NOMO-1 treated with dmso at 0.1 percent for 144 hours (cell line): ENCODE data around the gene RELL2.
A peak's percentile ranks its signal among the peaks of the same experiment; 100 is the strongest.
"Not testable (repeated sequence)": the region's sequence is repeated elsewhere in the genome, so short reads cannot be mapped to it uniquely, and the experiment has no call there.

Experiments used
- DNase-seq: peaks from one replicate; lab custom pipeline; 2025; ENCODE audit not compliant: unreplicated experiment; lab: John Stamatoyannopoulos, UW

RELL2 gene

DNA sequence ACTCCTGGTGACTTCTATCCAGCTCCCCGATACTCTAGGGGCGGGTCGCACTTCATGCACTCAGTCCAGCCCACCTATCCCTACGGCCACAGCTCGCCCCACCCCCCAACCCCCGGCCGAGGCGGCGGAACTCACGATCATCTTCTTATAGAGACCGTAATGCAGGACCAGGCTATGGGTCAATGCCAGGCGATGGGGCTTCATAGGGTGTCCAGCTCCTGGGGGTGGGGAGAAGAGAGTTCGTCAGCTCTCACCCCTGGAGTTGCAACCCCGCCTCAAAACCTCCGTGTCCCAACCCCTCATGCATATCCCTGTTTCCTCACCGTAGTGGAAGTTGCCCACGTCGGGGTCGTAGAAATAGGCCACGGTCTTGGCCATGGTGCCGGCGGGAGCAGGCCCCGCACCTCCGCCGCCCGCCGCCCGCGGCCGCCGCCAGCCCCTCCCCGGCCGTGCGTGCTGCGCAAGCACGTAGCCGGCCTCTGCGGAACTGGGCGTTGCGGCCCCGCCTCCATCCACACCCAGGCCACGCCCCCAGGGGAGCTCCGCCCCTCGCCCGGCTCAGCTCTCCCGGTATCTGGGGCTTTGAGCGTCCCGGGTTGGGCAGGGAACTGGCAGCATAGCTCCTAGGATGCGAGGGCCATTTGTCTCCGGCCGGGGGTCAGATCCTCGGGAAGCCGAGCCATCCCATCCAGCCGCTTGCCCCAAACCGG is at the start of gene RELL2, which contains the start of gene HDAC3:
TSS of gene RELL2 (plus strand) at position 585 of the 710 bp plus-strand sequence. CDS start 1,229 bp downstream, outside the sequence.
TSS of gene HDAC3 (minus strand) at position 437 of the 710 bp plus-strand sequence. CDS start at position 378, 59 bp downstream.
- peak; percentile 73 for DNase-seq

GRCh38 chr5:141590127-141590526 is 46.7 kb upstream of the RELL2 start:
- DNase-seq = no peak

DNA sequence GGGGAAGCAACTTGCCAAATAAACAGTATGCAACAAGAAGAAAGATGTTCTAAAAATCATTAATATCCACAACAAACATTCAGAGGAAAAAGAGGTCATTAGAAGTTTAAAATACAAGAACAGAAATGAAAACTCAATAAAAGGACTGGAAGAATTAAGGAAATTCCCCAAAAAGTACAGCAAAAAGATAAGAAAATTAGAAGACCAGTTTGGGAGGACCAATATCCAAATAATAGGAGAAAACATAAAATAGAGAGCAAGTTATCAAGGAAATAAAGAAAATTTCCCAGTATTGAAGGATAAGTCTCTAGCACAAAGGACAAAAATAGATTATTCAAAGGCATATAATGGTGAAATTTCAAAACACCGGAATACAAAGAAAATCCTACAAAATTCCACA is 39.9 kb upstream of the RELL2 start:
- no peak for DNase-seq

DNA sequence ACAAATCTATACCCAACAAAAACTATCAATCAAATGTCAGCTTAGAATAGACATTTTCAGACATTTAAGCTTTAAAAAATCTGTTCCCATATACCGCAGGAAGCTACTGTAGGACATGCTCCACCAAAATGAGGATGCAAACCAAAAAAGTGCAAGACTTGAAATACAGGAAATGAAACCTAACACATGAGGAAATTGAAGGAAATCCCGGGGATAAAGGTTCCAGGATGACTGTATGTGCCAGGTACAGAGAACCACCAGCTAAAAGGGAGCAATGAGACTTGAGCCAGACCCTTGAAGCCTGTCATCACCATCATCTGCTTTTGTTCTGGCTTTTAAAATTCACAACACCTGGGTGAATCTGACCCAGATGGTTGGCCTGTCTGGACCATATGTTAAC is 39.4 kb upstream of the RELL2 start:
- DNase-seq = no peak

DNA sequence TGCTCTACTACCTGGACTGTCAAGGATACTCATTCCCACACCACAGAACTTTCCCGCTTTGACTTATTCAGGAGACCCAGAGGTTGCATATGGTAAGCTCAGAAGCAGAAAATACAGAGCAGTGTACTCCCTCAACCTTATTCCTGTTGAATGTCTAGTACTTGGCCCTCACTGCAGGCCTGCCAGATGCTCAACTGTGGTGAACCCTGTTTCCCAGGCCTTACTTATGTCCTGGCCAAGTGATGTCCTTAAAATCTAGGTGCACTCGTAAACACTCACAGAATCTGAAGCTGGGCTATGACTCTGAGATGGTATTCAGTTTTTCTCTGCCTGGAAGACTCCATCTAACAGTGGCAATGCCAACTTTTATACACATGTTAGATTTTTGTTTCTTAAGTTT is 39.0 kb upstream of the RELL2 start:
- no peak for DNase-seq

- DNase-seq = no peak
Observed at GRCh38 chr5:141598391-141599345, 38.1 kb upstream of the RELL2 start.

GRCh38 chr5:141602606-141603005 is 34.2 kb upstream of the RELL2 start:
- DNase-seq = no peak

DNA sequence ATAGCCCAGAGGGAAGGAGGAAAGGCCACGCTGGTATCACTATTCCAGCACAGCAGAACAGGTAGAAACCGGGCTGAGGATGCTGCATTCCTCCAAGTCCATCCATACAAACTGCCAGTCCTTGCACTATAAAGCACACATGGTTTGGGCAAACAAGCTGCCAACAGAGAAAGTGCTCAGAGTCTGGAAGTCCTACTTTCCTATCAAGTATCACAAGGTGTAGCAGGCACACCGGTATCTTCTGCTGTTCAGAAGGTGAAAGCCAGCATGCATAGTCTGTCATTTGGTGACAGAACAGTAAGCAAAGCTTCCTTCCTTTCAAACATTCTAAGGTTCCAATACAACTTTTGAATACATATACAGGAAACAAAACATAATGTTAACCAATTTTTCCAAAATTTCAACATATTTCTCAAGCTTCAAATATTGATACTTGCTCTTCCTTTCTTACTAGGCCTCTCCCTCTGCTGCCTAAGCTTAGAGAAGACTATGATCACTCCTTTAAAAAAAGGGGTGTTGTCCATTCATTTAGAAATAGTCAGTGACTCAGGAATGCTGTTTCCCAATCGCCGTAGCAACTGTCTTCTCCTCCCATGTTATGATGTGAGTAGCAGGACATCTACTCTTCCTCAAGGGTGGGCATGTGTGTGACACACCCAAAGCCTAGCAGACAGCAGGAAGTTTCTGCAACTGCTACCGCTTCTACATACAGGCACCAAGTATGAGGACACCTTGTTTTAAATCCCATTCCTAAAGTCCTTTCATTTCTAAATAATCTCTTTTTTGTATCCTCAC is 32.7 kb upstream of the RELL2 start:
- DNase-seq = peak; percentile 85

GRCh38 chr5:141605523-141606277 is 31.1 kb upstream of the RELL2 start:
- peak; percentile 82 for DNase-seq

- DNase-seq = no peak
Observed at GRCh38 chr5:141608046-141608445, 28.8 kb upstream of the RELL2 start.

DNA sequence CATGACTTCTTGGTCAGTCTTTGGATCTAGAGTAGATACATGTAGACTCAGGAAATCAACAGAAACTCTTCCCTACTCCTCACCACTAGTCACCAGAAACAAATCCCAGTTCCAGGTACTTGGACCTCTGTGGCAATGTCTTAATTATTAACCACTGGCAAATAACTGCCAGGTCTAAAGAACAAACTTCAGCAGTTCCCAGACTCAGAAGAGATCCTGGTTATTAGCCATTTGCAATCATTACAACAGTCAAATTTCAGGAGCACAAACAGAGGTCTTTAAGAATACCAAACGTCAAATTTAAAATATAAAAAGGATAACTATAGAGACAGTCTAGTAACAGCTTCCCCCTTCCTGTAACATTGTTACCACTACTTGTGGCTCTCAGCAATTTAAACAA is 28.2 kb upstream of the RELL2 start:
- DNase-seq = no peak

GRCh38 chr5:141609044-141609443 is 27.8 kb upstream of the RELL2 start:
- DNase-seq = no peak

- DNase-seq = not testable (repeated sequence)
Observed at GRCh38 chr5:141609921-141610320, 26.9 kb upstream of the RELL2 start.

- no peak for DNase-seq
Observed at GRCh38 chr5:141611289-141611688, 25.5 kb upstream of the RELL2 start.

DNA sequence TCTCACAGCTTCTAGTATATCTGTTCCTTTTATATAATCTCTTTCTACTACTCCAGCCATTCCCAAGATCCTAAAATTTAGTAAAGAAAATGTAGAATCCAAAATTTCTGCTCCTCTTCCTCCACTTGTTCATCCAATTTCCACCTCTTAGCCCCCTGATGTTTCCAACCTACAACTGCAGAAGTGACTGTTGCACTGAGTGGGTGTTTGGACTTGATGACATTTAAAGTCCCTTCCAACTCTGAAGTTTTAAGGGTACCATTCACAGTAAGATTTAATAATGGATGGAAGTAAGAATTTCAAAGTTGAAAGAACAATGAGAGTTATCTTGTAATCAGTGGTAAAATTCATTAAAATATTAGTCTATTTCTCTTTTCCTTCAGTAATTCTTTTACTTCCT is 23.5 kb upstream of the RELL2 start:
- DNase-seq = no peak

GRCh38 chr5:141615991-141616720 is 20.6 kb upstream of the RELL2 start:
- DNase-seq = no peak

DNA sequence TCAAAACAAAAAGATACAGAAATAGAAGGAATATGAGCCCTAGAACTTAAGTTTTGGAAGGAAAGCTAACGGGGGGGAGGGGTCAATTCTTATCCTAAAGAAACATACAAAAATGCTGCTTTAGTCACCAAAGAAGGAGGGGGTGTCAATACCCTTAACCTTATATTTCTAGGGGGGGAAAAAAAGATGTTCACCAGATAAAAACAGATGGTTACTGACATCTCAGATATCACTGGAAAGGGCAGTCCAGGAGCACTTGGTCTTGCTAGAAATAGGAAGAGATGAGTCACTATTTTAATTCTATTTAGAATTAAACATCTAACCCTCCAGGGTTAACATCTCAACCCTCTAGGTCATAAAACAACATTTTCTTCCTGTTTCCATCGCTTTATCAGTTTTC is 19.7 kb upstream of the RELL2 start:
- no peak for DNase-seq

- no peak for DNase-seq
Observed at GRCh38 chr5:141617682-141618029, 19.1 kb upstream of the RELL2 start.

DNA sequence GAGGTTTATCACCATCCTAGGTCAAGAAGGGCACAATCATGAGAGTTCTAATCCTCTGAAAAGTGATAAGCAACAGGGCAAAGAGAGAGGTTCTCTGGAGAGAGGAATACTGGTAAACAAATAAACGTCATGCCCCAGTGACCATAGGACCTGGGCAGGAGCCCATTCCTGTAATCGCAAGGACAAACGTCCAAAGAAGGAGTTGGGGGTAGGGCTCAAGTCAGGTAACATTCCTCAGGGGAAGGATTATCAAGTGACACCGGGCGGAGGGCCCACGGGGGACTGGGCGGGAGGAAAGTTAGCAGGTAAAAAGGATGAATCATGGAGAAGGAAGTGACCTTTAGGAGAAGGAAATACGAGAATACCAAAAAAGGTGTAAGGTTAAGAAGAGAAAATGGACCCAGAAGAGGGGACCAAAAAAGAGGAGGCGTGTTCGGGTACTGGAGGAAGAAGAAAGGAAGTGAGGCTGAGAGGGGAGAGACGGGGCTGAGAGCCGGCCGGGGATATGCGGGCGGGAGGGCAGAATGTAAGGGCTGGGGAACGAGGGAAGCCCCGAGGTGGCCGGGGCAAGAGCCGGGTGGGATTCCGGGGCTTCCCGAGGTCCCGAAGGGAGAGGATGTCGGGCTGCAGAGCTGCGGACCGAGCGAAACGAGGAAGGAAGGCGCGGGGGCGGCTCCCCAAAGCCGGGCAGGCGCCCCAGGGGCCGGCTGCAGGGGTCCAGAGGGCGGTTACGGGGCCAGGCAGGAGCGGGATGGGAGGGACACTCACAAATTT is 18.6 kb upstream of the RELL2 start:
- DNase-seq = peak; percentile 15
